PFSK-1 (cell line): Measurements from ENCODE around the gene MOK.

ENCODE experiments used
- FOXP2 ChIP-seq: optimal IDR thresholded peaks from 2 replicates; pipeline ENCODE3; 2011; ENCODE audit warnings: borderline replicate concordance, control low read depth, inconsistent platforms; ENCODE audit not compliant: insufficient read depth; ENCODE audit errors: extremely low read length, extremely low read depth
- POLR2AphosphoS5 ChIP-seq: IDR thresholded peaks from 2 replicates; pipeline ENCODE4 v1.6.1; 2012; ENCODE audit warnings: low read depth, mild to moderate bottlenecking, control low read depth, low read length, moderate library complexity
- REST ChIP-seq, 2 experiments: IDR thresholded peaks; 2 replicates each; pipeline versions ENCODE4 v1.6.1 to v1.8.0; 2011 to 2012; ENCODE audit warnings: low read depth in 2 of 2, low read length in 2 of 2, control low read depth in 1 of 2, inconsistent platforms in 1 of 2, mild to moderate bottlenecking in 1 of 2, moderate library complexity in 1 of 2; ENCODE audit not compliant: insufficient read depth in 1 of 2
- SIN3A ChIP-seq: IDR thresholded peaks from 2 replicates; pipeline ENCODE4 v1.6.1; 2012; ENCODE audit warnings: mild to moderate bottlenecking, low read length, moderate library complexity, borderline replicate concordance; ENCODE audit not compliant: insufficient read depth
- TAF1 ChIP-seq: IDR thresholded peaks from 2 replicates; pipeline ENCODE4 v1.6.1; 2012; ENCODE audit warnings: low read length, control low read depth, borderline replicate concordance; ENCODE audit not compliant: insufficient read depth

Gene MOK

GRCh38 chr14:102215576-102216250 is 89.3 kb downstream of the MOK start:
- TF ChIP-seq TAF1 (no peak), SIN3A (no peak), REST (IDR thresholded peaks at IDR 0.05; ENCODE audit: insufficient read depth in 1 of 2, low read depth in 2 of 2, low read length in 2 of 2) (no peak), POLR2AphosphoS5 (no peak), FOXP2 (no peak)

- TF ChIP-seq REST (IDR thresholded peaks at IDR 0.05; ENCODE audit: insufficient read depth in 1 of 2, low read depth in 2 of 2, low read length in 2 of 2) (no peak), POLR2AphosphoS5 (no peak), FOXP2 (no peak), TAF1 (no peak), SIN3A (no peak)
Observed at GRCh38 chr14:102215071-102215470, 89.9 kb downstream of the MOK start.

GRCh38 chr14:102213984-102214658 is 90.8 kb downstream of the MOK start:
- TF ChIP-seq POLR2AphosphoS5: no peak
- no peak for TF ChIP-seq REST (IDR thresholded peaks at IDR 0.05; ENCODE audit: insufficient read depth in 1 of 2, low read depth in 2 of 2, low read length in 2 of 2)
- TF ChIP-seq TAF1: no peak
- no peak for TF ChIP-seq SIN3A
- TF ChIP-seq FOXP2: no peak

- TF ChIP-seq POLR2AphosphoS5 (no peak), SIN3A (no peak), REST (IDR thresholded peaks at IDR 0.05; ENCODE audit: insufficient read depth in 1 of 2, low read depth in 2 of 2, low read length in 2 of 2) (no peak), TAF1 (no peak), FOXP2 (no peak)
Observed at GRCh38 chr14:102213470-102213869, 91.5 kb downstream of the MOK start.
